HG02642 (cell line): Measurements from ENCODE around the gene NUPR1.
"Not testable (repeated sequence)": the region's sequence is repeated elsewhere in the genome, so short reads cannot be mapped to it uniquely, and the experiment has no call there.

ENCODE experiments used
- ATAC-seq: cut with Tn5 transposase; IDR thresholded peaks from one replicate; pipeline ENCODE4 v1.9.1; 2021; ENCODE audit warnings: mild to moderate bottlenecking; ENCODE audit not compliant: unreplicated experiment, poor library complexity

NUPR1 gene, protein sequence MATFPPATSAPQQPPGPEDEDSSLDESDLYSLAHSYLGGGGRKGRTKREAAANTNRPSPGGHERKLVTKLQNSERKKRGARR

DNA sequence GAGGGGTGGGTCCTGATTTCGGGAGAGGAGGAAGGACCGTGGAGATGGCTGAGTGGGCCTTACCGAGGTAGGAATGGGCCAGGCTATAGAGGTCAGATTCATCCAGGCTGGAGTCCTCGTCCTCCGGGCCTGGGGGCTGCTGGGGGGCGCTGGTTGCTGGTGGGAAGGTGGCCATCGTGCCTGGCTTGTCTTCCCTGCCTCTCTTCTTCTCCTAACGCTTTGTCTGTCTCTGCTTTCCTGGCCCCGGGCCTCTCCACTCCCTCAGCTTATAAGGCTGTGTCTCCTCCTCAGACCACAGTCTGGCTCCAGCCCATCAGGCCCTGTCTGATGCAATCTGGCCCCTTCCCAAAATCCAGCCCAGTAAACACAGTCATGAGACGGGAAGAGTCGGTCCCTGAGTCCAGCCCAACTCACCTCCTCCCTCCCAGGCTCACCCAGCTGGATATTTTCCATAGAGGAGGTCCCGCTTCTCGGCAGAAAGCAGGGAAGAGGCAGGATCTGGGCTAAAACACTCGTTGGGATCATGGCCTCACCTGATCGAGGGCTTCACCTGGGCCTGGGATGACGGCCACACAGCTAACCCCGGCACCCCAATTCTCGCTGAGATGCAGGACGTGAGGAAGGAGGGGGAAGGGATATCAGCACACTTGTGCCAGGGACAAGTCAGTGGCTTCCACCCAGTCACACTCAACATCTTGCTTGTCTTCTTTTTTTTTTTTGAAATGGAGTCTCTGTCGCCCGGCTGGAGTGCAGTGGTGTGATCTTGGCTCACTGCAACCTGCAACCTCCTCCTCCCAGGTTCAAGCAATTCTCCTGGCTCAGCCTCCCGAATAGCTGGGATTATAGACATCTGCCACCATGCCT is at the start of gene NUPR1:
Gene NUPR1 (minus strand): TSS at position 242 of the 864 bp plus-strand sequence. CDS start 67 bp downstream, at position 175.
- no peak for ATAC-seq

- no peak for ATAC-seq
Measured at GRCh38 chr16:28587386-28587785, 48.6 kb upstream of the NUPR1 start.

DNA sequence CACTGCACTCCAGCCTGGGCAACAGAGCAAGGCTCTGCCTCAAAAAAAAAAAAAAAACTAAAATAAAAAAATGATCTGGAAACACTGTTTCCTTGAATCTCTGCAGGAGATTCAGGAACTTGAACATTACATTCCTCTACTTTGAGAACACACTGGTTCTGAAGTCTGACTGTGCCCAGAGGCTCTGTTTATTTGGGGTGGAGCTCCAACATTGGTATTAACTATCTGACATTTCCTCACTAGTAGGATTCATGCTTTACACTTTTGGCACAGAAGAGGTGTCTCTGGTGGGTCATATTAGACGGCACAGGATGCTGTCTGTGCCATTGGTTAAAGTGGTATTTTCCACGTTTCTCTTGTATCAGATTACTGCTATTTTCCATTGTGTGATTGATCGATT is 47.7 kb upstream of the NUPR1 start:
- ATAC-seq = no peak

DNA sequence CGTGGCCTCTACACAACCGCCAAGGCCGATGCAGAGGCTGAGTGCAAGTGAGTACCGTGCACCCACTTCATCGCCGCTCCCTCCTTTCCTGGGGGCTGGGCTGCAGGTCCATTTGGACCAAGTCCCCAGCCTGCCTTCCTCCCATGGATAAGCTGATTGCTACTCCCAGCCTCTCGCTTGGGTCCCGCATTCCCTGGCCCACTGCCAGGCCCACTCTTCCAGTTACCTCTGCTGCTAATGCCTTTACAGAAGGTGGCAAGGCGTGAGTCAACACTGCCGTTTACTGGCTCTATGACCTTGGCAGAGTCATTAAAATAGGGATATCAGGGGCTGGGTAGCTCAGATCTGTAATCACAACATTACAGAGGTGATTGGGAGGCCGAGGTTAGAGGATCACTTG is 46.9 kb upstream of the NUPR1 start:
- ATAC-seq = no peak

GRCh38 chr16:28580726-28581315 is 42.0 kb upstream of the NUPR1 start:
- no peak for ATAC-seq

GRCh38 chr16:28575446-28576109 is 36.8 kb upstream of the NUPR1 start:
- no peak for ATAC-seq

DNA sequence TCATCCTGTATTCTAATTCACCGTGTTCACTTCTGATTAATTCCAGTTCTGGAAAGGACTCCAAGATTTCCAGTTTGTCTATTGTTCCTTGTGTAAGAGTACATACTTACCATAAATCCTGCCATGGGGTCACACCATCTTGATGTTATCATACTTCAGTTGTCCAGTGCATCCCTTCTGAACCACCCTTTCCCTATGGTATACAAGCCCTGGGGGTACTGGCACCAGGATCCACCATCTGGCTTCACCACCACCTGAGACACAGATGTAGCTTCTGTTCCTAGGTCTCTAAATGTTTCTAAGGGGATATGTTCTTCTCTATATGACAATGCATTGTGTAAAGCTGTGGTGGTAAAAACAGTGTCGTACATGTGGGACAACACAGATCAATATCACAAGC is 36.2 kb upstream of the NUPR1 start:
- no peak for ATAC-seq

DNA sequence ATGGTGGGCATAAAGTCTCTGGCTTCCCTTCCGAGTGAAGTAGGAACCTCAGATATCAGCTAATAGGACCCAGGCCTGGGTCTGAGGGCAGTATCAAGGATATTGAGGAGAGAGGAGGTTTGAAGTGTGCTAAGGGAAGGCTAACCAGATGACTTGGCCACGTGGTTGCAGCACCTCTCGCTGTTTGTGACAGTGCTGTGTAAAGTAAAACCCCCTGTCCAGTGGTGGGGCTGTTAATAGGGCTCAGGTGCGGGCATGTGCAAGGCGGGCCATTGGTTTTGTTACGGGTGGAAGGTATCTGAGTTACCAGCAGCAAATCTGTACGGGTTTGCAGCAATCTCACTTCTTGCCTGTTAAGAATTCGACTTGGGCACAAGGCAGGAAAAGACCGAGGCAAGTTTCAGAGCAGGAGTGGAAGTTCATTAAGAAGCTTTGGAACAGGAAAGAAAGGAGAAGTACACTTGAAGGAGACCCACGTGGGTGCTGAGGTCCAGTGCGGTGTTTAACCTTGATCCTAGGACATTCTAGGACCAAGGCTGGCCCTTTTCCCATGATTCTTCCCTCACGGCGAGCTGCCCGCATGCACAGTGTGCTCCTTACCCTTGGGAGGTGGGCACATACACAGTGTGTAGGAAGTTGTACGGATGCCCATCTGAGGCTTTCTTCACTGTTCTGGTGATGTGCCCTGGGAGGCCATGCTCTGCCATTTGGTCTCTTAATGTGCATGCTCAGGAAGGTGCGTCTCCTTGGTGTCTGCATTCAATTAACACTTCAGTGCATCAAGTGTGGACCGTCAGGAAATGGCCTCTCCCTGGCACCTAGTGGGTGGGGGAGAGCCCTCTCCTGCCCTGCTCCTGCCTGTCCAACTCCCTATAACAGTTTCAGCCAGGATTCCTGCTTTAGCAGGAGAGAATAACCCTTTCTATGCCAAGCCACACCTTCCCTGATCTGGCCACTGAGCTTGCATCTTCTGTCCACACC is 35.3 kb upstream of the NUPR1 start:
- no peak for ATAC-seq

GRCh38 chr16:28572696-28573510 is 34.1 kb upstream of the NUPR1 start:
- no peak for ATAC-seq

DNA sequence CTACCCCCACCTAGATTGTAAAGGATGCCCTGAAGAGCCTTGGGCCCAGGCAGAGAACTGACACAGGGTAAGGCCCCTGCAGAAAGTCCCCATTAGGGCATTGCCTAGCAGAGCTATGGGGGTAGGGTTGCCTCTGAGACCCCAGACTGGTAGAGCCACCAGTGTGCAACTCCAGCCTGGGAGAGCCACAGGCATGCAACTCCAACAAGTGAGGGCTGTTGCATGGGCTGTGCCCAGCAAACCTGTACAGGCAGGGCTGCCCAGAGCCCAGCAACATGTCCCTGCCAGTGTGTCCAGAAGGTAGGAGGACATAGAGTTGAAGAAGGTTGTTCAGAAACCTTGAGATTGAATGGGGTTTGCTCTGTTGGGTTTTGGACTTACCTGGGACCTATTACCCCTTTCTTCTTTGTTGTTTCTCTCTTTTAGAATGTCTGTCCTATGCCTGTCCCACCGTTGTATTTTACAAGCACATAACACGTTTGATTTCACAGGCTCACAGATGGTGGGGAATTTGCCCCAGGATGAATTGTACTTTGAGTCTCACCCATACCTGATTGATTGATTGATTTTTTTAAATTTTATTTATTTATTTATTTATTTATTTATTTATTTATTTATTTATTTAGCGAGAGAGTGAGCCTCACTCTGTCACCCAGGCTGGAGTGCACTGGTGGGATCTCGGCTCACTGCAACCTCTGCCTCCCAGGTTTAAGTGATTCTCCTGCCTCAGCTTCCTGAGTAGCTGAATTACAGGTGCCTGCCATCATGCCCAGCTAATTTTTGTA is 31.4 kb upstream of the NUPR1 start:
- no peak for ATAC-seq

DNA sequence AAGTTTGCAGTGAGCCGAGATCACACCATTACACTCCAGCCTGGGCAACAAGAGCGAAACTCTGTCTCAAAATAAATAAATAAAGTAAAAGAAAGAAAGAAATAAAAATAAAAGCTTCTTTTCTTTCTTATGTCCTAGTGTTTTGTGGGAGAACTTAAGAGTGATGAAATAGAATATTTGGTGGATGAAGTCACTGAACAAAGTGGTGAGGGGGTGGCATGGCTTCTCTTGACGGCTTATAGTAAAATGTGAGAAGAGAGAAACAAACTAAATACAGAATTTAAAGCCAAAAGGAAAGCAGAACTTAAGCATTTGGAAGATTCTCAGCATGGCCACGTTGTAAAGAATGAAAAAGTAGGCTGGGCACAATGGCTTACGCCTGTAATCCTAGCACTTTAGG is 30.2 kb upstream of the NUPR1 start:
- no peak for ATAC-seq

- ATAC-seq = no peak
Measured at GRCh38 chr16:28567292-28567691, 28.5 kb upstream of the NUPR1 start.

- ATAC-seq = not testable (repeated sequence)
Measured at GRCh38 chr16:28566233-28566925, 27.6 kb upstream of the NUPR1 start.

DNA sequence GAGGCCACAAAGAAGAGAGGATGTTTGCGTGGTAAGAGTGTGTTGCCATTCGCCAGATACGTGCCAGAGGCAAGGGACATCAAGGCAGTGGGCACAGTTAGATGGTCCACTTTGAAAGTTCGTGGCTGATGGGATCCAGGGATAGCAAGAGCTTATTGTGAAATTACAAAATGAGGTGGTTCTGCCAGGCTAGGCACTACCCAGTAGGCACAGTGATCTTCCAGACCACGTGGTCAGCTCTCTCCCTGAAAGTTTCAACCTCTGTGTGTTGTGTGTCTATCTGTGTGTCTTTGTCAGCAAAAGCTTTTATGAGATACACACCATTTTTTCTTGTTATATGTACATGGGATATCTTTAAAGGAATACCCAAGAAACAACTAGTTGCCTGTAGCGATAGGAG is 24.4 kb upstream of the NUPR1 start:
- no peak for ATAC-seq

DNA sequence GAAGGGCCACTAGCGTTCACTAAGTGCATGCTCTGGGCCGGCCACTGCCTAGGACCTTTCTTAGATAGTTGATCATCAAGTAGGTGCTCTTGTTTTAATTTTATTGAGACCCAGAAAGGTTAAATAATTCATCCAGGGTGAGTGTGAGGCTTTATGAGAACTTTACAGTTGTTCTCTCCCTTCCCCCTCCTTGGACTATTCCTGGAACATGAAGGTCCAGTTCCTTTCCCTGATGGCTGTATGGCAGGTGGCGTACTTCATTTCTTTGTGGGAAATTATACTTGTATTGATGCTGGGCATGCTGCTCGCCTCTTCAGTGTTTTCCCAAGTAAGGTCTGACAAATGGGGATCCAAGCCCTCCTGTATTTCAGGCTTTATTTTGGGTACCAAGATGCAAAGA is 23.4 kb upstream of the NUPR1 start:
- no peak for ATAC-seq

DNA sequence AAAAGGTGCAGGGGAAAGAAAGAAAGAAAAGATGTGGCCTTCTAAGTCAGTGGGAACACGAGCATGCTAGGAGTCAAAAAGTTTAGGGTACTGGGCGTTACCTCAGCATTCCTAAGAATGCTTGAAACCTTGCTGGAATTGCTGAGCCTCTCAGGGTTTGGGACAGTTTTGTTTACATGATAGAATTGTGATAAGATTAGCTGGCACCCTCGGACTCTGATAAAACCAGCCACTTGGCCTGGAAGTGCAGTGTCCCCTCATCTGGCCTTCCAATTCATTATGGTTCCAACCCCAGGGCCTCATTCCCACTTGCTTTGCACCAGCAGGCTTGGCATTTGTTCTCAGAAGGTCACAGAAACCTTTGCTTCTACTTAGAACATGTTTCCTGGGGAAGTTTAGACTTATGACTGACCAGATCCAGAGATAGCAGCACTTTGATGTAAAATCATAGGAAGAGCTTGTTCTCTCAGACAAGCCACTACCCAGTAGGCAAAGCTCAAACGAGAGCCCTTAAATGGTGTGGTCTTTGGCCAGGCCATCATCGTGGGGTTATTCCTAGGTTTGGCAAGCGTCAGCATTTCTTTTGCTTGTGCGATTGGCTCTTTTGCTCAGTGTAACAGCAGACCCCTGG is 22.9 kb upstream of the NUPR1 start:
- ATAC-seq = no peak

- no peak for ATAC-seq
Measured at GRCh38 chr16:28558456-28558855, 19.7 kb upstream of the NUPR1 start.
